Lower lobe of right lung (tissue), 2 donors: ENCODE results near the gene OSBPL3. TPM values are rescaled to one million over a fixed set of nuclear protein-coding genes. Genes with fewer than 3 reads are reported as not detected.
A peak's percentile ranks its signal among the peaks of the same experiment; 100 is the strongest.

Source experiments
- ATAC-seq, 2 donors: fragments of 200-7000 bp; cut with Tn5 transposase; one replicate each; pipeline ENCODE4 v1.9.1; 2020 to 2022; ENCODE audit warnings: mild to moderate bottlenecking in 2 of 2, moderate library complexity in 2 of 2
- DNase-seq: peaks from one replicate; pipeline ENCODE4 v3.0.0-alpha.2; 2020
- H3K27ac ChIP-seq: fragments of 200-600 bp; one replicate; pipeline ENCODE4 v1.8.0; 2022
- H3K27me3 ChIP-seq: fragments of 200-600 bp; one replicate; pipeline ENCODE4 v1.8.0; 2022; ENCODE audit warnings: low read depth
- H3K36me3 ChIP-seq: fragments of 200-600 bp; one replicate; pipeline ENCODE4 v1.8.0; 2022; ENCODE audit warnings: mild to moderate bottlenecking
- H3K4me1 ChIP-seq: fragments of 200-600 bp; one replicate; pipeline ENCODE4 v1.8.0; 2022
- H3K4me3 ChIP-seq: fragments of 200-600 bp; one replicate; pipeline ENCODE4 v1.8.0; 2022; ENCODE audit warnings: mild to moderate bottlenecking
- H3K9me3 ChIP-seq: fragments of 200-600 bp; one replicate; pipeline ENCODE4 v1.8.0; 2022
- intact Hi-C: fragments of 100-400 bp; cut with DNase I; formaldehyde crosslinking; loops from one replicate; pipeline ENCODE4 v1.11.0; 2022
- total RNA-seq: library from RNA; stranded (reverse); fragmentation: NEBNext Ultra II Directional; extraction: Animal tissue kit (Norgen Biotek cat#: 25700); gene quantifications from one replicate; pipeline ENCODE4 v1.2.1, GENCODE V29; 2021
- TF ChIP-seq, protein P1 (sequence below): fragments of 200-600 bp; IDR thresholded peaks from one replicate; pipeline ENCODE4 v1.8.0; 2022; ENCODE audit warnings: antibody characterized with exemption, mild to moderate bottlenecking
- donor health status: DM: no; HTN: yes; CAD: no; lungs with severe emphysema.

The OSBPL3 gene
- total RNA-seq, 1 donor from 2014 or later = 24.9 TPM

DNA sequence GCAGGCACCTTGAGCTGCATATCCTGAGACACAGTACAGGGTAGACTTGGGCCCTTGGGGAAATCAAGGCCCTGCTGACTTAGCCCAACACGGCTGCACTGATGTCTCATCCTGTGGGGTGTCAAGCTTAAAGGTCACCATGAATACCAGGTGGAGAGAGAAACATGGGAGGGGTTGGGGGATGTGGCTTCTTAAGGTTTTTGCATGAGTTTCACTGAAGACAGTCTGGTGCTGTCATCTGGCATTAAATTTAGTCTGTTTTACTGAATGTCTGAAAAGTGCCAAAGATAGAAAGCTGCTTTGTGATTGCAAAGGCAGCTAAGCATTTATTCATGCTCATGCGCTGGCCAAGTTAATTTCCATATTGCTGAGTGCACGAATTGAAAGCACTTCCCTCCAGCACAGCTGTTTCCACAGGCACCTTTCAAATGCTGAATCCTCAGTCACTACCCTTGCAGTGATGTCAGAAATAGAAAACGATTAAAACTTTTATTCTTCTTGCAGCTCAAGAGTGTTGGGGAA, 102.1 kb downstream of the OSBPL3 start:
- DNase-seq = no peak
- intact Hi-C loops = no loop called here
- no peaks in the 10 kb centered on the region for H3K36me3 ChIP-seq
- ATAC-seq = peak; percentile 32 to 59
- H3K9me3 ChIP-seq = no peaks in the 10 kb centered on the region
- TF ChIP-seq, protein P1, sequence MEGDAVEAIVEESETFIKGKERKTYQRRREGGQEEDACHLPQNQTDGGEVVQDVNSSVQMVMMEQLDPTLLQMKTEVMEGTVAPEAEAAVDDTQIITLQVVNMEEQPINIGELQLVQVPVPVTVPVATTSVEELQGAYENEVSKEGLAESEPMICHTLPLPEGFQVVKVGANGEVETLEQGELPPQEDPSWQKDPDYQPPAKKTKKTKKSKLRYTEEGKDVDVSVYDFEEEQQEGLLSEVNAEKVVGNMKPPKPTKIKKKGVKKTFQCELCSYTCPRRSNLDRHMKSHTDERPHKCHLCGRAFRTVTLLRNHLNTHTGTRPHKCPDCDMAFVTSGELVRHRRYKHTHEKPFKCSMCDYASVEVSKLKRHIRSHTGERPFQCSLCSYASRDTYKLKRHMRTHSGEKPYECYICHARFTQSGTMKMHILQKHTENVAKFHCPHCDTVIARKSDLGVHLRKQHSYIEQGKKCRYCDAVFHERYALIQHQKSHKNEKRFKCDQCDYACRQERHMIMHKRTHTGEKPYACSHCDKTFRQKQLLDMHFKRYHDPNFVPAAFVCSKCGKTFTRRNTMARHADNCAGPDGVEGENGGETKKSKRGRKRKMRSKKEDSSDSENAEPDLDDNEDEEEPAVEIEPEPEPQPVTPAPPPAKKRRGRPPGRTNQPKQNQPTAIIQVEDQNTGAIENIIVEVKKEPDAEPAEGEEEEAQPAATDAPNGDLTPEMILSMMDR = no peak
- H3K27ac ChIP-seq = no peak overlapping the region
- peaks cover 8% of the 10 kb centered on the region for H3K4me1 ChIP-seq
- no peak overlapping the region for H3K4me3 ChIP-seq
- no peaks in the 10 kb centered on the region for H3K27me3 ChIP-seq

DNA sequence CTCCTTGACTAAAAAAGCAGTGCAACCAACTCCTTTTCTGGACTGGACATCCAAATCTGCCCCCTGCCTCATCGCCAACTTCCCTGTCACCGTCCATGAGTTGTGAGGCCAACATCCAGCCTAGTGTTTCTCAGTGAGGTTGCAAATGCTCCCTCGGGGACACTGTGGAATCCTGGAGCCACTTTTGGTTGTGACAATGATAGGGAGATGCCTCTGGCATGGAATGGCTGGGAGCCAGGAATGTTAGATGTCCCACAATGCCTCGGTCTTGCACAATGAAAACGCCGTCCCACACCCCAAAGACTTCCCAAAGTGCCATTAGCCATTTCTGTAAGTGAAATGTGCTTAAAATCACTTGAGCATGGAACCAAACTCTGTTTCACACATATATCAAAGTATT, 105.2 kb downstream of the OSBPL3 start:
- Histone ChIP-seq H3K9me3 (no peaks in the 10 kb centered on the region), H3K27me3 (no peaks in the 10 kb centered on the region), H3K4me3 (no peak overlapping the region), H3K4me1 (peaks cover 8% of the 10 kb centered on the region), H3K36me3 (no peaks in the 10 kb centered on the region), H3K27ac (no peak overlapping the region)
- ATAC-seq (no peak), DNase-seq (no peak)
- intact Hi-C loops = no loop called here
- TF ChIP-seq, protein P1 = no peak

DNA sequence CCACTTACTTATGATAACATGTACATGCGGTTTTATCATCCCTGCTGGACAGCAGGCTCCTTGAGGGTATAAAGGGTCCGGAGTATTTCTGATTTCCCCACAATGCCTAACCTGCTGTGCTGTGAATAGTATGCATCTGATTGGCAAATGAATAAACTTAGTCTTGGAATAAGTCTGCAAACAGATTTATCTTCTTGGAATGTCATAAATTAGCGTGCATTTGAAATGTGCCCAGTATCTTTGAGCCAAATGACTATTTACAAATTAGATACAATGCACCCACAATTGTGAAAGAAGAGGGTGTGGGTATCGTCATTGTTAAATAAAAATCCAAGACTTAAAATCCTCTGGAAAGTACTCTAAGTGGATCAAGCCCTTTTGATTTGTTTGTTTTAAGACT, 106.0 kb downstream of the OSBPL3 start:
- no peak overlapping the region for H3K4me3 ChIP-seq
- no peaks in the 10 kb centered on the region for H3K36me3 ChIP-seq
- H3K9me3 ChIP-seq = no peaks in the 10 kb centered on the region
- peaks cover 8% of the 10 kb centered on the region for H3K4me1 ChIP-seq
- DNase-seq (no peak), ATAC-seq (no peak)
- TF ChIP-seq, protein P1 = no peak
- no peaks in the 10 kb centered on the region for H3K27me3 ChIP-seq
- H3K27ac ChIP-seq = no peak overlapping the region
- intact Hi-C loops = no loop called here

DNA sequence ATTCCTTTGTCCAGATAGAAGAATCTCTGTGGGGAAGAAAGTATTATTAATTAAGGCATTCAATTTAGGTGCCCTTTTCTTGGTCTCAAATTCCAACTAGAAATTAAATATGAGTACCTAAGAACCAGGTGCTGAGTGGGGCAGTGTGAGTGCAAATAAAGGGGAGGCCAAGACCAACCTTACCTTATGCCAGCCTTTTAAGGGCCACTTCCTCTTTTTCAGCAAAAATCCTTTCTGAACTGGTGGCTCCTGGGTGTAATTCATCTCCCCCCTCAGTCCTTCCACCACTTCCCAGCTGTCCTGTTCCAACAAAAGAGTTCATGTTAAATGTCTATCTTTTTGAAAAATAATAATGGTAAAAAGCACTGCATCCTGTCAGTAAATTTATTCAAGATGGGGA, 108.2 kb downstream of the OSBPL3 start:
- Histone ChIP-seq H3K36me3 (no peaks in the 10 kb centered on the region), H3K9me3 (no peaks in the 10 kb centered on the region), H3K4me1 (no peaks in the 10 kb centered on the region), H3K27me3 (no peaks in the 10 kb centered on the region), H3K27ac (no peak overlapping the region), H3K4me3 (no peak overlapping the region)
- no peak for DNase-seq
- intact Hi-C loops = no loop called here
- TF ChIP-seq, protein P1 = no peak
- no peak for ATAC-seq

DNA sequence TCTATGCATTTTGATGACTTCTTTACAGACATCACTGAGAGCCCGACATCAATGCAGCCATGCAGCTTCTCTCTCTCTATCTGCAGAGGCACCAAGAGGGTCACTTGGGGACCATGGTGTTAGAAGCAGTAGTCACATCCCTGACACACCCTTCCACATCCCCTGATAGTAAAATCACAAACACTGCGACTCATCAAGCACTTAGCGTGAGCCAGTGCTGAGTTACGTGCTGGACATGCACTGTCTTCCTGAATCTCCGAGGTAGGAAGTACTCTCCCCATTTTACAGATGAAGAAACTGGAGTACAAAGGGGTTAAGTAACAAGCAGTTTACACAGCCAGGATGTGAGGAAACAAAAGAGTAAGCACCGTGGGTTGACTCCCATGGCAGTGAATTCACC, 109.2 kb downstream of the OSBPL3 start:
- Histone ChIP-seq H3K4me3 (no peak overlapping the region), H3K4me1 (no peaks in the 10 kb centered on the region), H3K9me3 (no peaks in the 10 kb centered on the region), H3K36me3 (no peaks in the 10 kb centered on the region), H3K27me3 (no peaks in the 10 kb centered on the region), H3K27ac (no peak overlapping the region)
- intact Hi-C loops = no loop called here
- no peak for DNase-seq
- TF ChIP-seq, protein P1 = no peak
- no peak for ATAC-seq

DNA sequence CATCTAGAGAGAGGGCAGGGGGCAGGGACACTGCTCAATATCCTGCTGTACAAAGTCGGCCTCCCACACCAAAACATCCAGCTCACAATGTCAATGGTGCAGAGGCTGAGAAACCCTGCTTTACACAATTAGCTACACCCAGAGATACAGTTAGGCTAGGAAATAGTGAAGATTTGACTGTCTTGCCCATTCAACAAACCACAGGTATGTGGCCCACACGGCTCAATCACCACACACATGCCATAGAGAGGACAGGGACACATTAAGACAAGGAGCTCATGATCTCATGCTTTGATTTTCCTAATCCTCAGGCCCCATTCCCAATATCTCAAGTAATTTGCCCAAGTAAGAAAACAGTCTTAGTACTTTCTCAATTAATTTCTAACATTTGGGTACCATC, 110.4 kb downstream of the OSBPL3 start:
- ATAC-seq (no peak), DNase-seq (no peak)
- Histone ChIP-seq H3K36me3 (peaks cover 6% of the 10 kb centered on the region), H3K4me1 (no peaks in the 10 kb centered on the region), H3K27me3 (no peaks in the 10 kb centered on the region), H3K4me3 (no peak overlapping the region), H3K9me3 (no peaks in the 10 kb centered on the region), H3K27ac (no peak overlapping the region)
- intact Hi-C loops = no loop called here
- TF ChIP-seq, protein P1 = no peak
